ENCODE data around the gene PRLHR.

PRLHR gene

GRCh38 chr10:118628397-118628796, 32.9 kb upstream of the PRLHR start:
- Histone ChIP-seq H3K4me3 (ENCODE audit: low read depth in 1 of 2, low read length in 2 of 2) (no peak overlapping the region), H3K27me3 (ENCODE audit: insufficient read depth, low read length, poor library complexity) (peaks cover 12% of the 10 kb centered on the region), H3K9ac (ENCODE audit: low read depth, low read length) (no peak overlapping the region), H3K27ac (ENCODE audit: low read length) (no peak overlapping the region), H3K9me3 (ENCODE audit: insufficient read depth, low read length, severe bottlenecking) (no peaks in the 10 kb centered on the region), H3K79me2 (ENCODE audit: insufficient read depth, low read length) (no peaks in the 10 kb centered on the region), H3K36me3 (ENCODE audit: insufficient read depth, low read length) (no peaks in the 10 kb centered on the region), H3K4me2 (ENCODE audit: insufficient read depth, low read length) (no peak overlapping the region), H4K20me1 (ENCODE audit: insufficient read depth, low read length) (no peaks in the 10 kb centered on the region), H3K4me1 (ENCODE audit: insufficient read depth, low read length) (no peaks in the 10 kb centered on the region), H2AFZ (ENCODE audit: low read depth, low read length) (no peak overlapping the region)
- no peak for TF ChIP-seq EZH2 (IDR thresholded peaks at IDR 0.05; ENCODE audit: borderline replicate concordance, low read depth, low read length, severe bottlenecking)
- TF ChIP-seq CTCF (IDR thresholded peaks at IDR 0.05; ENCODE audit: borderline replicate concordance, extremely low read depth, low read length, poor library complexity, severe bottlenecking): no peak
- DNase-seq (no peak), ATAC-seq (ENCODE audit: insufficient read depth, low read depth) (no peak)

- Histone ChIP-seq H2AFZ (ENCODE audit: low read depth, low read length) (no peak overlapping the region), H3K9ac (ENCODE audit: low read depth, low read length) (no peak overlapping the region), H4K20me1 (ENCODE audit: insufficient read depth, low read length) (no peaks in the 10 kb centered on the region), H3K4me3 (ENCODE audit: low read depth in 1 of 2, low read length in 2 of 2) (no peak overlapping the region), H3K4me2 (ENCODE audit: insufficient read depth, low read length) (no peak overlapping the region), H3K36me3 (ENCODE audit: insufficient read depth, low read length) (no peaks in the 10 kb centered on the region), H3K9me3 (ENCODE audit: insufficient read depth, low read length, severe bottlenecking) (no peaks in the 10 kb centered on the region), H3K27me3 (ENCODE audit: insufficient read depth, low read length, poor library complexity) (peaks cover 12% of the 10 kb centered on the region), H3K27ac (ENCODE audit: low read length) (no peak overlapping the region), H3K4me1 (ENCODE audit: insufficient read depth, low read length) (peaks cover under 1% of the 10 kb centered on the region; the same call in 1 of the 2 replicates), H3K79me2 (ENCODE audit: insufficient read depth, low read length) (no peaks in the 10 kb centered on the region)
- DNase-seq (no peak), ATAC-seq (ENCODE audit: insufficient read depth, low read depth) (no peak)
- TF ChIP-seq EZH2 (IDR thresholded peaks at IDR 0.05; ENCODE audit: borderline replicate concordance, low read depth, low read length, severe bottlenecking): no peak
- TF ChIP-seq CTCF (IDR thresholded peaks at IDR 0.05; ENCODE audit: borderline replicate concordance, extremely low read depth, low read length, poor library complexity, severe bottlenecking): peak; percentile 50
Measured at GRCh38 chr10:118626953-118627352, 31.5 kb upstream of the PRLHR start.

- DNase-seq (no peak), ATAC-seq (ENCODE audit: insufficient read depth, low read depth) (no peak)
Measured at GRCh38 chr10:118625504-118625903, 30.1 kb upstream of the PRLHR start.

More at GRCh38 chr10:118625504-118625903, 30.1 kb upstream of the PRLHR start:
- Histone ChIP-seq H2AFZ (ENCODE audit: low read depth, low read length) (no peak overlapping the region), H3K4me2 (ENCODE audit: insufficient read depth, low read length) (no peak overlapping the region), H3K9me3 (ENCODE audit: insufficient read depth, low read length, severe bottlenecking) (no peaks in the 10 kb centered on the region), H3K4me3 (ENCODE audit: low read depth in 1 of 2, low read length in 2 of 2) (no peak overlapping the region), H3K4me1 (ENCODE audit: insufficient read depth, low read length) (peaks cover 15% of the 10 kb centered on the region), H3K9ac (ENCODE audit: low read depth, low read length) (no peak overlapping the region), H4K20me1 (ENCODE audit: insufficient read depth, low read length) (no peaks in the 10 kb centered on the region), H3K27ac (ENCODE audit: low read length) (no peak overlapping the region), H3K36me3 (ENCODE audit: insufficient read depth, low read length) (no peaks in the 10 kb centered on the region), H3K27me3 (ENCODE audit: insufficient read depth, low read length, poor library complexity) (peaks cover 11% of the 10 kb centered on the region), H3K79me2 (ENCODE audit: insufficient read depth, low read length) (no peaks in the 10 kb centered on the region)
- TF ChIP-seq CTCF (IDR thresholded peaks at IDR 0.05; ENCODE audit: borderline replicate concordance, extremely low read depth, low read length, poor library complexity, severe bottlenecking) (no peak), EZH2 (IDR thresholded peaks at IDR 0.05; ENCODE audit: borderline replicate concordance, low read depth, low read length, severe bottlenecking) (no peak)

Measured in DND-41 (cell line).